Stimulated activated naive CD8-positive, alpha-beta T cell treated with anti-CD3 and anti-CD28 coated beads, Interleukin-15, Interleukin-2, amounts not matched to agents 100 U/mL and 50 U/mL, for 24 hours (primary cell): ENCODE results near the gene SND1.
A peak's percentile ranks its signal among the peaks of the same experiment; 100 is the strongest.

Experiments
- ATAC-seq: fragments of 150-1000 bp; cut with Tn5 transposase; one replicate; pipeline ENCODE4 v1.10.0; 2021
- DNase-seq: peaks from one replicate; pipeline ENCODE4 v3.0.0; 2021

The SND1 gene

DNA sequence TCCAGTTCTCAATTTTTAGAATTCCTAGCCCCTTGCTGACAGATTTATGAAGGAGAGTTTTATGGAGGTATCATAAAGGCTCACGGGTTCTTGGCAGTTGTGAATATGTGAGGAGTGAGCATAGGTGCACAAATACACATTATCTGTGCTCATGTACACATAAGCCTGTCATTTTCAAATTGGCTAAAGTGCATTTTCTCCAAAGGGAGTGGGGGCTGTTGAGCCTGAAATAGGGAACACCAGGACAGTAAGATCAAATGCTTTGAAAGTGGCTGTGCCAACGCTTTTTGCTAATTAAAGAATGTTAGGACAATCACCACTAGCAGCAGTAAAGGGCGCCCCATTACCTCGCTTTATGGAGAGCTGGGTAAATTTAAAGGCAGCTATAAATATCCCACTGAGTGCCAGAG lies 387.6 kb downstream of the SND1 start:
- ATAC-seq = no peak
- DNase-seq = no peak

DNA sequence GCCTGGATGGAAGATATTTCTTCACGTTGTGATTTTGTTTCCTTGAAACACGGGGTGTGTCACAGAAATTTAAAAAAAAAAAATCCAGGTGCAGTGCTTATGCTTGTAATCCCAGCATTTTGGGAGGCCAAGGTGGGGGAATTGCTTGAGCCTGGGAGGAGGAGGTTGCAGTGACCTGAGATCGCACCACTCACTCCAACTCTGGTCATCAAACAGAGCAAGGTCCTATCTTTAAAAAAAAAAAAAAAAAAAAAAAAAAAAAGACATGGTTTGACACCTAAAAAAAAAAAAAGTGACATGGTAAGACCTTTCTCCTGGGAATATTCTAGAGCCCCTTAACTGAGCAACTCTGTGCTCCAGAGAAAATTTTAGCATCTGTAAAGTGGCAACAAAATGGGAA lies 388.2 kb downstream of the SND1 start:
- no peak for ATAC-seq
- DNase-seq = no peak

DNA sequence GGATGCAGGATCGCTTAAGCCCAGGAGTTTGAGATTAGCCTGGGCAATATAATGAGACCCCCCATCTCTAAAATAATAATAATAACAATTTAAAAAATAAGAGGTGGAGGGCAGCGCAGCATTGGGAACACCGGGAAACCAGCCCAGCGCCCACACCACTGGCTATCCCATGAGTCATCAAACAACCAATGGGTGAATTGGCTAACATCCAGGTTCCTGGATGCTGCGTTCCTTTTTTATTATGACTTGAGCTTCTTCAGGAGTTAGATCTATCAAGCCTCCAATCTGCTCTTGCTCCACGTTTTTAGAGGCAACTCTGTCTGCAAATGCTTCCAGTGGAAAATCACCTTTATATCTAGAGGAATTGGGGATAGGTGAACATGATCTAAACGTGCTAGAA lies 389.2 kb downstream of the SND1 start:
- ATAC-seq (no peak), DNase-seq (no peak)

DNA sequence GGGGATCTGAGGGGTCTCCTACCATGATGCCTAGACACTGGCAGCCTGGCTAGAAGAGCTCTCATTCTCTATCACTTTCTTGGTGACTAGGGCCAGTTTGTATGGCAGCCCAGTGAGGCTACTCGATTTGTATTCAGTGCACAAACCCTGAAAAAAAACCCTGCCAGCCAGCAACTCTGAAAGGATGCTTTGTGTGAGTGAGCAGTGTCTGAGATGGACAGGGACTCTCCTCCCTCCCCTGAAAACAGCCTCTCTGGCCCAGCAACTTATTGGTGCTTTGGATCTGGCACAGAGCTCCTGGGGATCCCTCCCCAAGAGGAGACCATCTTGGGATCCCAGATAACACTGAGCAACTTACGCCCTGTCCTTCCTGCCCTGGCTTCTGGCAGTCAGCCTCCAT lies 390.0 kb downstream of the SND1 start:
- no peak for ATAC-seq
- DNase-seq = no peak

DNA sequence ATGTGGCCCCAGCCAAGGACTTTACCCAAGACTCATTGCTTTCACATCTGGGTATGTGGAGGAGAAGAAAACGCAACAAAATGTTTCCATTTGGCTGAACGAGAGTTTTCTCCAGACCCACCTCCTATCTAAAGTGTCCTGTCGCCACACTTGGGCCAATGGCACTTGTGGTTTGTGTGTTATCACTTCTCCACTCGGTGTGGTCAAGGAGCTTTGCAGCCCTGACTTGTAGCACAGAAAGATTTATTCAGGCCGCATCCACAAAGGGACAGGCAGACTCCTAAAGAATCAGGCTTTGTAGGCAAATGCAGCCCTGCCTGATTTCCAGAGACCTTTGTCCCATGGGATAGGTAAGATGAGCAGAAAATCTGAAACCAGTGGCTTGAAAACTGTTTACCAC lies 392.1 kb downstream of the SND1 start:
- ATAC-seq (no peak), DNase-seq (no peak)

DNA sequence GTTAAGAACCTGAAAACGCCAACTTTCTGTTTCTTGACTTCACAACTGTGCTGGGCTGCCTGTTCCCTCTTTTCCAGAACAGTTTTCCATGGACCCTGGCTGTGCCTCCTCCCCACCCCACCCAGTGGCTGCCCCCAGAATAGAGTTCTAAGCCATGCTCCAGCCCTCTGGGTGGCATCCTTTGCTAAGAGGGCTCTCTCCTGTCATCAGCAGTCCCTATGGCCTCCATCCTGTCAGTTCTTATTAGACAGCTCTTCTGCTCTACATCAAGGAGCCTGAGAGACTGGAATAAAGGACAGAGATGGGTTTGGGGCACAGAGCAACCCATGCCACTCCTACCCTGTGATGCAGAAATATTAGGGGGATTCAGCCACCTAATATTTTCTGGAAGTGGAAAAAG lies 393.2 kb downstream of the SND1 start:
- ATAC-seq = no peak
- DNase-seq = no peak

DNA sequence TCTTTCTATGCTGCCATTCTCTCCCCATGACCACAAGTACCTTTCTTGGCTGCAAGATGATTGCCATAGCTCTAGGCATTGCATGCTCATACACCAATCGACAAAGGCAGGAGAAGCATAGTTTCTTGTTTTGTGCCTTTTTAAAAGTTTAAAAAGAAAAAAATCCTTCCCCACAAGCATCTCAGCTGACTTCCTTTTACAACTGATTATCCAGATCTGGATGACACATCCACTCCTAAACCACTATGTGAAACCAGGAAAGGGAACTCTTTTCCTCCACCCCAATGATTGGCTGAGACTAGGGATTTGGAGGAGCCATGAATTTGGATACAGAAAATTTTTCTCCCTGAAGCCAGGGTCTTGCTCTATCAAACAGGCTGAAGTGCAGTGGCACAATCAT lies 393.8 kb downstream of the SND1 start:
- no peak for DNase-seq
- ATAC-seq = no peak

DNA sequence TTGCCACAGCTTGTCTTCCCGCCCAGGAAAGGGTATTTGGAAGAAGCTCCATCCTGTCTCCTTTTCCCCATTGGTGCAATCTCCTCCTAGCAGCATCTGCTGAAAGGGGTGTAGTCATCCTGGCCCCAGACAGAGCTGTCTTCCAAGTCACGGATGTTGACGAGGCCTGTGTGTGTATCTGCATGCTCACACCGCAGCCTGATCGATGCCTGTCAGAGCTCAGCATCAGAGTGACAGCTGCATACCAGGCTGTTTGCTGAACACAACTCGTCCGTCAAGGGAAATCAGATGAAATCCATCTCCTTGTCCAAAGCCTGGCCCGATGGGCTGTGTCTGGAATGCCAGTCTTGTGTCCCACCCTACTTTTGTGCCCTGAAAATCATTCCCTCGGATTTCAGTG lies 400.4 kb downstream of the SND1 start:
- ATAC-seq = no peak
- DNase-seq = no peak

DNA sequence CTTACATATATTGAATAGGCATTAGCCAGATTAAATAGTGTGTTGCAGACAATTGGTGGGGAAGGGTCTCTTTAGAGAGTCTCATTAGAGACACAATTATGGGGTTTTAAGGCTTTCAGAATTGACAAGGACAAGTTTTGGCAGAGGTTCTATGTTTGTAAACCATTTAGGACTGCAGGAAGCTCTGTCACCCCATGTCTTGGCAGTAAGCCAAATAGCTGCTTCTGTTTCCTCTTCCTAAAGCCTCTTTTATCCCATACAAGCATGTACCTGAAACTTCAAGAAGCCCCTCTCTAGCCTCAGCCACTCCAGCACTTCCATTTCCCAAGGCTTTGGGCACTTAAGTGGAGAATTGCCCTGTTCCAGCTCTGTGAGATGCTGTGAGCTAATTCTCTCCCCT lies 401.0 kb downstream of the SND1 start:
- DNase-seq = no peak
- ATAC-seq = no peak

DNA sequence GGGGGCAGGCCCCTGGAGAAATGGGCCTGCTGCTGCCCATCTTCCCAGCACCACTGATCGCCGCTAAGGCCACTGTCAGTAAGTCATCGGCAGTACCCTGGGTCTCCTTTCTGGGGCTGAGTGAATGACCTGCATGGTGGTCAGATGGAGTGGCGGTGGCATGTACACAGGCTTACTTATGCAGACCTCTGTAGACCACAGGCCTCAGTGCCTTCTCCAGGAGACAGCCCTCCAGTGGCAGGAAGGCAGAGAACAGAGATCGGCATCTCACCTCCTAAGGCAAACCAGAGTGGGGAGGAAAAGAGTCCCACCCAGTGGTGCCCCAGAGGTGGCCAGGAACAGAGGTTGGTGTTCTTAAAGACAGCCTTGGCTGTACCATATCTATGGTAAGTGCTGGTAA lies 402.0 kb downstream of the SND1 start:
- ATAC-seq (no peak), DNase-seq (no peak)

DNA sequence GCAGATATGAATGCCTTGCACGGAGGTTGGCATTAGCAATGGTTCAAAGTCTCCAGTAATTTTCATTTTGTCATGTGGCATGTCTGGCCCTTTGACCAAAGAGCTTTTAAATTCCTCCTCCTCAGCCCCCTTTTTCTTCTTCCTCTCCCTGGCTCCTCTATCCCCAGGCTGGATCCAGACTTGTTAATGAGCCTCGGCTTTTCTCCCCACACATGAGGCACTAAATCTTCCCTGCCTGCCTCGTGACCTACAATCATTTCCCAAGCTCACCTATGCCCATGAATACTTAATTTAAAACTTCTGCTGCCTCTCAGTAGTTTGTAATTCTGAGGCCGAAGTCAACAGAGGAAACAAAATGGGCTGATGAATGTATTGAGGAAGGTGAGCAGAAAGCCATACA lies 402.5 kb downstream of the SND1 start:
- DNase-seq = no peak
- no peak for ATAC-seq

DNA sequence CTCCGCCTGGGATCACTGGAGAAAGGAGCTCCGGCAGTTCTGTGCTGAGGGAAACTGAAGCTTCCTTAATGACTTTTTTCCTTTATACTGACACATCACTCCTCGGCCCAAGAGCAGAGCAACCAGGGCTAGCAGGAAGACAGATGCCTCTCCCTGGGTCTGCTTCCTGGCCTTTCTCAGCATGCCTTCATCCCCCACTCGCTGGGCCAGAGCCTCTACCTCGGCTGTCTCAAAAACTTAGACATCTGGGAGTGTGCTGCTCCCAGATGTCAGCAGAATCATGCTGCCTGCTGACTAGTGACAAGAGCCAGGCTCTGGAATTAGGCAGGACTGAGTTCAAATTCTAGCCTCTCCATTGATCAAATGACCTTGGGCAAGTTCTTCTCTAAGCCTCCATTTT lies 403.6 kb downstream of the SND1 start:
- DNase-seq = no peak
- no peak for ATAC-seq

DNA sequence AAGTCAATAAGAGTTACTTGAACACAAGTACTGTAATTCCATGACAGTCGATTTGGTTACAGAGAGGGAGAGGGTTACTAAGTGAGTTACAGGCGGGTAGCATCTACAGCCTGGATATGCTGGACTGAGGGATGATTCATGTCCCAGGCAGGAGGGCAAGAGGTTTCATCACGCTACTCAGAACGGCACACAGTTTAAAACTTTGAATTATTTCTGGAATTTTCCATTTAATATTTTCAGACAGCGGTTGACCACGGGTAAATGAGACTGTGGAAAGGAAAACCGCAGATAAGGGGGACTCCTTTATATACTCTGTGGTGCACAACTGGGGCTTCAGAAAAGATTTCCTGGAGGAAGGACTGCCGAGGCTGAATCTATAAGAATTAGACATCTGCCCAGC lies 404.9 kb downstream of the SND1 start:
- DNase-seq (no peak), ATAC-seq (no peak)

DNA sequence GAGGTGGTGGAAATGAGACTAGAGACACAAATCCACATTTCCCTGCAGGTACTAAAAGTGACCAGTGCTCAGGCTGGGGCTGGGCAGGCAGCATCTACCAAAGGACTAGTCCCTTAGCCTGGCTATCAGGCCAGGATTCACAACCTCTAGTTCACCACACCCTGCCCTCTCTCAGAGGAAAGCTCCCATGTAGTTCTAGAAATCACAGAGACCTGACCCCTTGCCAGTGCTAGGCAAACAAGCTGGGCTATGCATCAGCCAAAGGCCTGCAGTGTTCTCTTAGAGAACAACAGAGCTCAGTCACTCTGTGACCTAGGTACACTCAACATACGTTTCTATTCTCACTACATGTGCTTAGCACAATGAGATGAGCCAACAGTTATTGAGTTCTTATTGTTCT lies 405.9 kb downstream of the SND1 start:
- ATAC-seq (no peak), DNase-seq (no peak)

DNA sequence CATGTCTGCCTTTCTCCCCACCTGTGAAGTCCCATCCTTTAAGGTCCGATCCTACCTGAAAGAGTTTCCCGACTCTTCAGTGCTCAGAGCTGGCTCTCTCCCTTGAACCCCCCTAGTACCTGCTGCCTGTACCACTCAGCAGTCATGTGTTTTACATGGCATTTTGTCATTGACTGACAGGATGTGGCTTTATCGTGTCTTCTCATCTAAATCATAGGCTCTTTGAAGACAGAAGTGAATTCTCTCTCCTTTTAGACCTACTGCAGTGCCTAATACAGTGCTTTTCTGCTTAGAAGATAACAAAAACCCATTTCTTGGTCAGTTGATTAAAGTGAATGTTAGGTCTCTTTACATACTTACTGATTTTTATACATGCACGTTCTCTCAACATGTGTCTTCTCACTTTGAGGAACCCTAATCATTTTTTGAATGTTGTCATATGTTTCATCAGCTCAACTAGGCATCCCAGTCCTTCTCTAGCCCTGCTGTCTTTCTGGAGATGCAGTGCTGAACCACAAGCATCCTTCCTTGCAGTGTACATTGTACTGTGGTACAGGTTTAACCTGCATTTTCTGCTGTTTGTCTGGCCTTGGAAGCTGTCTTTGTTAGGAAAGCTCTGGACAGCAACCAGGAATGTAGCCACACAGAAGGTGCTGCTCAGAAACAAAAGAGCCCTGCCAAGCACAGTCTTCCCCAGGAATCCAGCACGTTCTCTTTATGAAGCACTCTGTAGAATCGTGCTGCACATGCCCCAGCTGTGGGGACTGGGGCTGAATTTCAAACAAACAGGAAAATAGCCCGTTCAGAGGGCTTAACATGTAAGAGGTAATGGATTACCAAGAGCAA lies 407.4 kb downstream of the SND1 start:
- DNase-seq (no peak), ATAC-seq (peak; percentile 34)

DNA sequence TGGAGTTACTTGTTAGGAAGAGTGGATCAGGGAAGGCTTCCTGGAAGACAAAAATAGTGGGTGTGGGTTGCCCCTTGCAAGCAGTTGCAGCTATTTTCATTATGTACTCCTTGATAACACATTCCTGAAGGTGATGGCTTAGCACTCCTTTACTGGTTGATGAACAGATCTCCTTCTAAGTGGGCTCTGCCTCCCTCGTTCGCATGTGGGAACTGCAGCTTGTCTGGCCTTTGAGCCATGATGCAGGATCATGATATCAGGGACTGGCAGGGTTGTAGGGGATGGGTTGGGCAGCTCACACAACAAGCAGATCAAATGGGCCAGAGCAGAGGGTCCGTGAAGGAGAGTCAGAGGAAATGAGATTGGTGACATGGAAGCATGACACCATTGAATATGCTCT lies 408.0 kb downstream of the SND1 start:
- ATAC-seq = no peak
- DNase-seq = no peak

DNA sequence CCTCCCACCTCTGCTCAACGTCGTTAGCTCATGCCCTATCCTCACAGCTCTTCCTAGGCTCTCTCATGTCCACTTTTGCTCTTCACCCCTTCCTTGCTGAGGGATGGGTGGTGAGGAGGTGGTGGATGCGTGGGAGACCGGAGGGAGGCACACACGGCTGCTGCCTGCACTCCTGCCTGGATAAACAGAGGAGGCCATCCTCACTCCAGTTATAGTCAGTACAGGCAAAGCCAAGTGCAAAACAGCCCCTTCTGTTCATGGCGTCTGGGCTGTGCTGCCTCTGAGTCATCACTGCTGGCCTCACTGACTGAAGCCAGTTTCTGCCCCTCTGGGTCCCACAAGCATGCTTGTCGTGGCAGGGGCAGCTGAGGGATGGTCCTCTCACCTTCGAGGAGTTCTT lies 411.1 kb downstream of the SND1 start:
- ATAC-seq (no peak), DNase-seq (no peak)

DNA sequence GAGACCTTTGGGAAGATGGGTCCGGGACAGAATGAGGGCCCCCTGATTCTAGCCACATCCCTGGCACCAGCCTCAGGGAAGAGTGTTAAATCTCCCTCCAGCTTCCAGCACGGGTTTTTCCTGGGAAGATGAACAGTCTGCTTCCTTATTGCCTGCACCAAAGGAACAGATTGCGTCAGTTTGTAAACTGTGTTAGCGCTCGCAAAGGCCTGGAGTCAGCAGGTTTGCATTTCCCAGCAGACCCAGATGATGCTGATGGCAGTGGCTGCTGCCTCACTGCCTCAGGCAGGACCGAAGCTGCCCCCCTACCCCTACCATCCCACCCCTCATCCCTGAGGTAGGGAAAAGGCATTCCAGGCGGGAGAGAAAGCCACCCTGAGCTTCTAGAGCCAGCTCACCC lies 413.9 kb downstream of the SND1 start:
- DNase-seq (no peak), ATAC-seq (no peak)

DNA sequence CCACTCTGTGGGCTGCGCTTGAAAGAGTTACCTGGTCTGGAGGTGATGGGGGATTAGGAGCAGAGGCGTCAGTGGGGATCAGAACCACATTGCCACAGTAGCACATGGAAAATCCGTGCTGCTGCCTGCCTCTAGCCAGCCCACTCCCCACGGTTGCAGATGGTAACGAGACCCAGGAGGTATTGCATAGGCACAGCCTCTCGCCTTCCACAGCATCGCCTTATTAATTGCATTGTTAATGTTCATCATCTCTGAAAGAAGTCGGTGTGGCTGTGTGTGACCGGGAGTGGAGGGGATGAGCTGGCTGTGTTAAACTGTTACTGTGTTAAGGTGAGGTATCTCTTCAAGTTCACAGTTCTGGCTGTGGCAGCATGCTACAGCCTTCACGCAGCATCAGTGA lies 414.4 kb downstream of the SND1 start:
- DNase-seq (no peak), ATAC-seq (no peak)

DNA sequence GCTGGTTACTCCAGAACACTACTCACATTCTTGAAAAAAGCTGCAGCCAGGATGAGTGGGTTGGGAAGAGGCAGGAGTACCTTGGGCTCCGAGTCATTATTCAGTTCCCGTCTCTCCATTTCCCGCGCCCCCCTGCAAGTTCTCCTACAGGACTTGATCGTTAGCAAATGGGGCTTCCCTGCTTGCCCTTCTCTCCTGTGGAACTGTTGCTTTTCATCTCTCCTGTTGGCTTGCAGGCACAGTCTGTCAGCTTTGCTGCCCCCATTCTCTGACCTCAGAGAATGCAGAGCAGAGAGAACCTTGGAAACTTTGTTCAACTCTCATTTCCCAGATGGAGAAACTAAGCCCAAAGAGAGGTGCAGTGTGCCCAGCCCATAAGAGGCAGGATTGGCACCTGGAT lies 414.9 kb downstream of the SND1 start:
- ATAC-seq = no peak

DNA sequence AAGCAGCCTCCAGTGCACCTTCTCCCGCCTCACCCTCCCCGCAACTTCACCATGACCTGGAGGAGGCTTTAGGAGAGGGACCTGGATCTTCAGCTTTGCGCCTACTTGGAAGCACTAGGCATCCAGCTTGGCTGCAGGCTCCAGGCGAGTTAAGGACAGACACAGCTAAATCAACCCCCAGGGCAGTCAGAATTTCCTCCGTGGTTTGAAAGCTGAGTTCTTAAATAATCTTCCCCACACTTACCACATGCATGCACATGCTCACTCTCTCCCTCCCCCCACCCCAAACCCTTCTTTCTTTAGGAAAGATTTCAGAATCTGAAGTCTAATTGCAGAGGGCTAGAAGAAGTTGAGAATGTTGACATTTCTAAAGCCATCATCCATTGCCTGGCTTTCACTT lies 416.0 kb downstream of the SND1 start:
- DNase-seq = no peak
- no peak for ATAC-seq

More for the DNA sequence above, 414.9 kb downstream of the SND1 start:
- DNase-seq = no peak

DNA sequence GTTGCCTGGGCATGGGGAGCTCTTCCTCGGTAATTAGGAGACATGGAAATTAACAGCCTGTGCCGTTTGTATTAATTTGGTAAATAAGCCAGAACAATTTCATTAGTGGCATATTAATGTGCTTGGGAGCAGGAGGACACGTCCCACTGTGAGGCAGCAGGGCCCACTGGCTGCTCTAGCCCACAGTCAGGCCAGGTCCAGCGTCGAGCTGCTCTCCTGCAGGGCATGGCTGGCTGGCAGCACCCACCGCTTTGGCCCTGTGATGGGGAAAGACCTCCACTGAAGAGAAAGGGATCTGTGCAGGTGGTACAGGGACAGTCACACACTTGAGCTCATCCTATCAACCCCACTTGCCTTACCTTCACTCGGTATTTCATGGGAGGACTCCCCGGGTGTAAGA lies 416.8 kb downstream of the SND1 start:
- DNase-seq (no peak), ATAC-seq (no peak)

DNA sequence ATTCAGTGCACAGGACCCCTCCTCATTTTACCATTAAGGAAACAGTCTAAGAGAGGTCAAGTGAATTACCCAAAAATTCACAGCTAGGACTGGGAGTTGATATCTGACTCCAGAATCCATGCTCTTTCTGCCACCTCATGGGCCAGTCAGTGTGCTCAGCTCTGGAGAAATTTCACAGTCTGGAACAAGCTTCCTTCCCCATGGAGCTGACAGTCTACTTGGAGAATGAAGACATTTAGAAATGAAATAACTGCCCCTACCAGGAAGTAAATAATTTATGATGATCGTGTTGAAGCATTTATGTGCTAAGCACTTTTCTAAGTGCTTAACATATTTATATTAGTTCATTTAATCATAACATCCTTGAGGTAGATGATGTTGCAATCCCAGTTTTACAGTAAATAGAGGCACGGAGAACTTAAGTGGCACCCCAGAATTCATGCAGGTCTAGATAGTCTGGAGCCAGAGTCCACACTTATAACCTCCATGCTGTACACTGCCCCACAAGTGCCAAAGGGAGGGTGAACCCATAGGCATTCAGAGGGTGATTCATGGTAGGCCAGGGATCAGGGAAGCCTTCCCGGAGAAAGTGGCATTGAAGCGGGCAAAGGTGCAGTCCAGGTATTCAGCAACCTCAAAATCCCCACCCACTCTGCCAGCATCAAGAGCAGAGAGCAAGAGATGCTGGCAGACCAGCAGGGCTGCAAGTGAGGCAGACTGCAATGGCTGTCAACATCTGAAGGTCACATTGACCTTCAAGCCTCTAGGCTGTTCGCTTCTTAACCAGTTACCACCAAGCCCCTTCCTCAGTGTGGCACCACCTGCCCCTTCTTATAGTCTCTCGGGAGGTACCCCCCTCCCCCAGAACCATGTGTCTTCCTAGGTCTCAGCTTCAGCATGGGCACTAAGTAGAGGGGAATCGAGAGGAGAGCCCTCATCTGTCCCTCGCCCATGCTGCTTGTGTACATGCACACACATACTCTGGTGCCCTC lies 417.7 kb downstream of the SND1 start:
- ATAC-seq (no peak), DNase-seq (no peak)
